NK-92 (cell line): ENCODE measurements around the gene TNNT1.
"Not testable (repeated sequence)": the region's sequence is repeated elsewhere in the genome, so short reads cannot be mapped to it uniquely, and the experiment has no call there.

ENCODE experiments used
- DNase-seq: peaks from one replicate; lab custom pipeline; 2025; ENCODE audit not compliant: unreplicated experiment; lab: John Stamatoyannopoulos, UW

The TNNT1 gene

GRCh38 chr19:55171440-55171839 is 22.4 kb upstream of the TNNT1 start:
- no peak for DNase-seq

- DNase-seq: no peak
Observed at GRCh38 chr19:55169136-55169535, 20.1 kb upstream of the TNNT1 start.

GRCh38 chr19:55166530-55167268 is 17.7 kb upstream of the TNNT1 start, which contains the start of gene DNAAF3:
TSS of gene DNAAF3 (minus strand) at chr19:55166613. CDS start at chr19:55166413, 200 bp downstream.
- DNase-seq: no peak

DNA sequence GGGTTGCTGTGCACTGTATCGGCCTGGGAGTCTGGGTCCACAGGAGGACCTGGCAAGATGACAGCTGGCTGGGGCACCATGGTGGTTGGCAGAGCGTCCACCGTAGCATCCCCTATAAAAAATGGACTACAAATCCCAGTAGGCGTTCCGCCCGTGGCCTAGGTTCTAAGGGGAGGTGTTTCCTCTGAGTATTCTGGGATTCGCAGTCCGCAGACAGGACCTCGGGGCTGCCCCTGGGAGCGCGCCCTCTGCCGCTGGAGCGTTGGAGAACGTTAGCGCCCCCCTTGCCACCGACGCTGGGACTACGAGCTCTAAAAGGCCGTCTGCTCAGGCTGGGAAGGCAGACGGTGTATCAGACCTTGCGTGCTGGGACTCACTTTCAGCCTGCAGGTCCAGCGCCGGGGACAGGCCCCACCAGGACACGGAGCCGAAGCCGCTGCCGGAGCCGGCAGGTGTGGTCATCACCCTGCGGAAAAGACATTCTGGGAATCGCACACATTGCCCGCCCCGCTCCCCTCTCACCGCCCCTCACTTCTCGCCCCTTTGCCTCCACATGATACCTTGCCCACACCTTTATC is 17.0 kb upstream of the TNNT1 start:
- DNase-seq: no peak

DNA sequence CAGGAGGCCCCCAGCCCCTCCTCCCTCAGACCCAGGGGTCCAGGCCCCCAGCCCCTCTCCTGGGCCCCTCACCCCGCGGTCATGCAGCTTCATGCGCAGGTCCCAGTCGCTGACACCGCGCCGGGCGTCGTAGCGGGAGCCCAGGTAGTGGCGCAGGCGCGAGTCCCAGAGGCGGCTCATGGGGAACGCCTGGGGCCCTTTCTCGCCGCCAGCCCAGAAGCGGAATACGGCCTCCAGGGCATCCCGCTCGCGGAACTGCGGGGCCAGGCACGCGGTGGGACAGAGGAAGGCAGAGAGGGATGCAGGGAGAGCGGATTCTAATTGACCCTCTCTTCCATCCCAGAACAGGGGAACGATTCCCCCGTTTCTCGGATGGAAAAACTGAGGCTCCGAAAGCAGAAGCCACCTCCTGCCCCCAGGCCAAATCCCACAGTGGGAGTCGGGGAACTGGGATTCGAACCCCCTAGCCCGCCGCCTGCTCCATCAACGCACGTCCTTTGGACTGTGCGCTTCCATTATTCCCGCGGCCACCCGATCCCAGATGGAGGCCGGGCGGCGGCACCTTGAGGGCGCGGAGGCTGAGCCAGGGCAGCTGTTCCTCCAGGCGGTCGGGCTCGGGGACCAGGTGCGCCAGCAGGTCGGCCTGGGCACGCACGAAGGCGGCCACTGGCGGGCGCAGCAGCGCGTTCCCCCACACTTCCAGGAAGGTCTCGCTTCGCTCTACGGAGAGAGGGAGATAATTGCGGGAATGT is 12.7 kb upstream of the TNNT1 start:
- no peak for DNase-seq

GRCh38 chr19:55160986-55161365 is 12.0 kb upstream of the TNNT1 start:
- no peak for DNase-seq

DNA sequence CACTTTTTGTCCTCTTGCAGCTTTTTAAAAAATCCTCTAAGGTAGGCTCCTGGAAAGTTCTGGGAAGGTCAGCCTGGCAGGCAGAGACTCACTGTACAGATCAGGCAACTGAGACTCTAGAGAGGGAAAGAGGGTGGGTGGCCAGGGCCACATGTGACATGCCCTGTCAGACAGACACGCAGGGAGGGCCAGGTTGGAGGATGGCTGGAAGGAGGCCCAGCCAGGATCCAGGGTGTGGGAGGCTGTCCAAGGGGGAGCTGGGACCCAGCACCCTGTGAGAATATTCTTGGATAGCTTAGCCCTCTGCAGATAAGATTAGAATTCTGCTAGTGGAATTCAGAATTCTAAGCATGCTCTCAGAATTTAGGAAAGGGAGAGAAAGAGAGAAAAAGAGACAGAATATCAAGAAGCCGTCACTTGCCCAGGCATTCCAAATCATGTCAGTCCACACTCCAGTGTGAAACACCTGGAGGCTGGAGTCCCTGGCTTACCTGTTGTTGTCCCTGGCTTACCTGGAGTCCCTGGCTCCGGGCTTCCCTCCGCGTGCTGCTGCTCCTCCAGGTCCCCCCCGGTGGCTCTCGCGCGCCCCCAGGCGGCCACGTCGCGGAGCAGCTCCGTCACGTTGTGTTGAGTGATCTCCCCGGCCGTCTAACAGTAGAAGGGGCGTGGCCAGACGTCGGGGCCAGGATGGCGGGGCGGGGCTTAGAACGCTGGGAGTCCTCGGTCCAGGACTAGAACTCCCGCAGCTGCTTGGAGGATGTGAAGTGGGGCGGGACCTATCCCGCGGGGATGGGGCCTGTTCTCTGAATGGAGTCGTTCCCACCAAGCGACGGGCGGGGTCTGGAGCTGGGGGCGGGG is 11.4 kb upstream of the TNNT1 start:
- DNase-seq: no peak

GRCh38 chr19:55158848-55159749 is 10.1 kb upstream of the TNNT1 start:
- DNase-seq: no peak

GRCh38 chr19:55158423-55158822 is 9.4 kb upstream of the TNNT1 start:
- DNase-seq: no peak

DNA sequence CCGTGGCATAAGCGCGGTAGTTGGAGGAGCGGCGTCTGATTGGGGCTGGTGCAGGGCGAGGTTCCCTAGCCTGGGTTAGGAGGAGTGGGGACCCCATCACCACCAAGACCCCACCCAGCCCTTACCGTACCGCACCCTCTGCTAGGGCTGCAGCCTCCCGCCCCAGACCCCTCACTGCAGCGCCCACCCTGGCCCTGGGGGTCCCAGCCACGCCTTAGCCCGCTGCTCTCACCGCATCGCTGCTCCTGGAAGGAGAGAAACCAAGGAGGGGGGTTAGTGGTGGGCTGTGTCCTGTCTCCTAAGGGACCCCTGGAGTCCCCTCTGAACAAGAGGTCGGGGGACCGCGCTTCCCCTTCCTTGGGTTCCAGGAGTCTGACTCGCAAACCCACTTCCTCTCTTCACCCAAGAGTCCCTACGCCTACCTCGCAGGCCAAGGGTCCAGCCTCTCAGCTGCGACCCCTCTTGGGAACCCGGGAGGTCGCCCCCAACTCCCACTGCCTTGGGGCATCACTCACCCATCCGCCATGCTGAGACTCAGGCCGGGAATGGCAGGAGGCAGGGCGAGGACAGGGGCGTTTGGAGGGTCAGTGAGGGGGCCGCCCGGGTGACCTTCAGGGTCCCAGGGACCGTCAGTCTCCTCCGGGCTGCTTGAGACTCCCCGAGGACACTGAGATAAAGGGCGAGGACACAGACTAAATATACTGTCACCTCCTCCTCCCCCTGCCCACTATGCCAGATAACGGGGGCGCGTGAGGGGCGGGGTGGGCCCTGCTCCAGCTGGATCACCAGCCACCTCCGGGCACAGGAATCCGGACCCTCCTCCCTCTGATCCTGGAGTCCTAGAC is 8.3 kb upstream of the TNNT1 start, which contains the start of gene TNNI3:
Gene TNNI3 (minus strand): TSS at position 669 of the 845 bp plus-strand sequence. CDS start 143 bp downstream, at position 526.
- DNase-seq: no peak

DNA sequence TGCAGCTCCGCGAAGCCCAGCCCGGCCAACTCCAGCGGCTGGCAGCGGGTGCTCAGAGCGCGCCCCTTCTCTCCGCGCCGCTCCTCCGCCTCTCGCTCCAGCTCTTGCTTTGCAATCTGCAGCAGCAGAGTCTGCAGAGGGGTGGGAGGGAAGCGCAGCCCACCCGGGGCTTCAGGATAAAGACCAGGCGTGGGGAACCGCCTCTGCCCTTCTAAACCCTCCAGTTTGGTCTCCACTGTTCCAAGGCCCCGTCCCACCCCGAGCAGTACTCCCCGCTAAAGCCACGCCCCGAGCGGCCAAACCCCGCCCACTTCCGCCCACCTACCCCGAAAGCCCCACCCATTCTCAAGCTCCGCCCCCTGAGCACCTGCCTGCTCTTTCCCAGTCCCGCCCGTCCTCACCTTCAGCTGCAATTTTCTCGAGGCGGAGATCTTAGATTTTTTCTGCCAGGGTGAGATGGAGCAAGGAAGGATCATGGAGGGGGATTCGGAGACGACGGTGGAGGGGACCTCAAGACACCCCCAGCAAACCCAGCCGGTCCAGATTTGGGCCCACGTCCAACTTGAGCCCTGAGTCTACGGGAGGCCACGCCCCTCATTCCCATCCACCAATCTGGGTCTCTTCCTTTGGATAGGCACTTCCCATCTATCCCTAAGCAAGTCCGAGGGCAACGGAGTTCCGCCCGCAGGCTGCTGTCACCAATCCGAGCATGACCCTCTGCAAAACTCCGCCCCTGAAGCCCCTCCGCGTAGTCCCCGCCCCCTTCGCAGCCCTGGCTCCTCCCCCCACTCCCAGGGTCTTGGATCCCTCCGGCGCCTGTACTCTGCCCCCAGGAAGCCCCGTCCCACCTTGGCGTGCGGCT is 7.4 kb upstream of the TNNT1 start:
- no peak for DNase-seq

GRCh38 chr19:55155784-55156183 is 6.8 kb upstream of the TNNT1 start:
- DNase-seq: not testable (repeated sequence)

DNA sequence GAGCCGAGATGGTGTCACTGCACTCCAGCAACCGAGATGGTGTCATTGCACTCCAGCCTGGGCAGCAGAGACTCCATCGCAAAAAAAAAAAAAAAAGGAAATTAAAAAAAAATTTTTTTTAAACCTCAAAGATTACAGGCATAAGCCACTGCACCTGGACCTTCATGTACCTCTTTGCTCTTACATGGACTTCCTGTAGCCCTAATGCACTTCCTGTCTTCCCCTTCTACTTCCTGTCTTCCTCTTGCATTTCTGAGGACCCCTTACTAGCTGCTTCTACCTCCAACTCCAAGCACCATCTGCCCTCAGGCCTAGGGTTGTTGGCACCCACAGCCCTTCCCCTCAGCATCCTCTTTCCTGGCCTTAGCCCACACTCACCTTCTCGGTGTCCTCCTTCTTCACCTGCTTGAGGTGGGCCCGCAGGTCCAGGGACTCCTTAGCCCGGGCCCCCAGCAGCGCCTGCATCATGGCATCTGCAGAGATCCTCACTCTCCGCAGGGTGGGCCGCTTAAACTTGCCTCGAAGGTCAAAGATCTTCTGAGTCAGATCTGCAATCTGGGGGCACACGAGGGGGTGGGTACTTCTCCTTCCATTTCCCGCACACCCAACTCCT is 4.8 kb upstream of the TNNT1 start:
- no peak for DNase-seq

DNA sequence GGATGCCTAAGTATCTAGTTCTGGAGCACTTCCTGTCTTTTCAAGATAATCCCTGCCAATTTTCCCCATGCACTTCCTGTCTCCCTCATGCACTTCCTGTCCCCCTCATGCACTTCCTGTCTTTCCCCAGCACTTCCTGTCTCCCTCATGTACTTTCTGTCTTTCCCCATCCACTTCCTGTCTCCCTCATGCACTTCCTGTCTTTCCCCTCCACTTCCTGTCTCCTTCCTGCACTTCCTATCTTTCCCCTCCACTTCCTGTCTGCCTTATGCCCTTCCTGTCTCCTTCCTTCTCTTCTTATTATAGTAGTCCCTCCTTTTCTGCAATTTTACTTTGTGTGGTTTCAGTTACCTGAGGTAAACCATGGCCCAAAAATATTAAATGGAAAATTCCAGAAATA is 3.0 kb upstream of the TNNT1 start:
- DNase-seq: no peak

- no peak for DNase-seq
Observed at GRCh38 chr19:55147545-55148251, 1.3 kb downstream of the TNNT1 start.

- no peak for DNase-seq
Observed at GRCh38 chr19:55146705-55147273, 2.2 kb downstream of the TNNT1 start.
